ENCODE results near the gene ATP11B. TPM values are rescaled to one million over a fixed set of nuclear protein-coding genes. Genes with fewer than 3 reads are reported as not detected.

Gene ATP11B
- total and polyA plus RNA-seq, 9 of the 15 experiments (the other 6 are each of a cell fraction or from before 2014, with no cell fraction given) = 11.9 to 68.7 (median 41.8) TPM

DNA sequence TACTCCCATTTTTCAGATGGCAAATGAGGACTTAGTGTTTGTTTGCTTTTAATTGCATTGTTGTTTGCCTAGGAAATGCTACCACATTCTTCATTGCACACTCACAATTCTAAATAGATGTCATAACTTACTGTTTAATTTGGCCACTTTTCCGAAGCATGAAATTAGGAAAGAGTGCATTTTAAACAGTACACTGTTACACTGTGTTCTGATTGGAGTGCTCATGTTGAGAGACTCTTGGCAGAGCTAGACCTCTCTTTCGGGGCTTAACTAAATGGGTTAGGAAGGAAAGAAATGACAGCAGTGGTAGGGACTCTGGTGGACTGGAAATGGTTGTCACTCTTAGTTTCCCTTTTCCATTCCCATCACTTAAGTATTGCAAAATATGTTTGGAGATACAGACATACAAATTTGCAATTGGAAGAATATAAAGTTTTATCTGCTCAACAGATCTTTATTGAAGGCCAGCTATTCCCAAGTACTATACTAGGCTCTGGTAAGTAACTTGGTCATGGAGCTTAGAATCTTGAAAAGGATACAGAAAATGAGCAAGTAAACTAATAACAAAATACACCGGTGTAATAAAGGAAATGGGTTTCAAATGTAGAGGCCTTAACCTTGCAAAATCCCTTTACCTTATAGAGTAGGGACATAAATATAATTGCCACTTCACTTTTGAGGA, 96.8 kb downstream of the ATP11B start:
- in situ Hi-C loops (cut with MboI) = no loop called here
- ATAC-seq (no peak), FAIRE-seq (no peak), DNase-seq (ENCODE audit: extremely low read depth in 1 of 4, low spot score in 3 of 4) (no peak)
- peaks cover 51% of the 10 kb centered on the region for H3K36me3 ChIP-seq (ENCODE audit: control insufficient read depth, insufficient read depth, low read length)
- ChIA-PET CTCF (ENCODE audit: low intra/inter-chr PET ratio) (no interaction called here), POLR2A (interaction anchor here (1.0 to 1.1 kb wide), 2 partner anchors 16 to 30 kb away, joined by 3 read pairs; no protein-coding TSS in a partner anchor)
- no peak overlapping the region for H3K9ac ChIP-seq (ENCODE audit: insufficient read depth in 1 of 2, low read depth in 2 of 2, low read length in 2 of 2)
- H3K9me3 ChIP-seq (replicated peaks; ENCODE audit: control insufficient read depth, insufficient read depth, low read depth, low read length) = no peaks in the 10 kb centered on the region
- H3K4me1 ChIP-seq (replicated peaks in 1 of 2; ENCODE audit: control insufficient read depth in 2 of 2, insufficient read depth in 2 of 2, low read length in 2 of 2) = no peaks in the 10 kb centered on the region
- no peak overlapping the region for H3K27ac ChIP-seq (ENCODE audit: extremely low read depth, low read depth, low read length)
- no peak overlapping the region for H3K4me3 ChIP-seq
- no peaks in the 10 kb centered on the region for H3K9me1 ChIP-seq (ENCODE audit: control insufficient read depth, insufficient read depth, low read length)
- H3K27me3 ChIP-seq (ENCODE audit: control insufficient read depth in 2 of 2, insufficient read depth in 2 of 2, low read length in 2 of 2) = no peaks in the 10 kb centered on the region
- BruUV-seq (replicated peaks) = no TSS peak
- 95% methylated on average over 3 of the region's 3 CpGs for WGBS (ENCODE audit: insufficient coverage, low coverage, missing lambda C conversion rate)
- no peak overlapping the region for H2AFZ ChIP-seq (ENCODE audit: low read depth, low read length)
- H3K4me2 ChIP-seq (ENCODE audit: insufficient read depth, low read length) = no peak overlapping the region
- no peaks in the 10 kb centered on the region for H4K20me1 ChIP-seq (replicated peaks; ENCODE audit: control insufficient read depth, insufficient read depth, low read length)
- TF ChIP-seq ZBTB12 (CRISPR knock-in tag; IDR thresholded peaks at IDR 0.05) (no peak), NCOR1 (IDR thresholded peaks at IDR 0.05) (no peak), DDX20 (tag; IDR thresholded peaks at IDR 0.05; ENCODE audit: low read depth) (no peak), HIVEP1 (CRISPR knock-in tag; IDR thresholded peaks at IDR 0.05) (no peak), ZBTB33 (CRISPR knock-in tag; IDR thresholded peaks at IDR 0.05) (no peak), ZNF274 (IDR thresholded peaks at IDR 0.05; ENCODE audit: borderline replicate concordance, low read depth, low read length) (no peak), SMARCE1 (IDR thresholded peaks at IDR 0.05) (no peak), ZNF407 (IDR thresholded peaks at IDR 0.05; ENCODE audit: low read depth) (no peak), DNMT1 (IDR thresholded peaks at IDR 0.05) (no peak), SNIP1 (IDR thresholded peaks at IDR 0.05; ENCODE audit: low read depth) (no peak), SREBF1 (IDR thresholded peaks at IDR 0.05; ENCODE audit: borderline replicate concordance, low read depth, low read length) (no peak), XRCC5 (IDR thresholded peaks at IDR 0.05; ENCODE audit: low read depth, low read length) (no peak)
- H3K79me2 ChIP-seq (ENCODE audit: control insufficient read depth, insufficient read depth, low read length) = no peaks in the 10 kb centered on the region
- intact Hi-C loops (cut with micrococcal nuclease) = no loop called here
